ENCODE results near the gene OLFML3.

The OLFML3 gene

GRCh38 chr1:113950908-113951307 is 28.4 kb upstream of the OLFML3 start:
- no peak for DNase-seq (ENCODE audit: low spot score)

GRCh38 chr1:113951719-113952118 is 27.6 kb upstream of the OLFML3 start:
- DNase-seq (ENCODE audit: low spot score): no peak

- no peak for DNase-seq (ENCODE audit: low spot score)
These were observed 21.3 kb upstream of the OLFML3 start for GRCh38 chr1:113957984-113958383.

GRCh38 chr1:113958691-113959090 is 20.6 kb upstream of the OLFML3 start:
- no peak for DNase-seq (ENCODE audit: low spot score)

GRCh38 chr1:113963281-113963906 is 15.9 kb upstream of the OLFML3 start:
- DNase-seq (ENCODE audit: low spot score): no peak

- no peak for DNase-seq (ENCODE audit: low spot score)
These were observed 13.4 kb upstream of the OLFML3 start for GRCh38 chr1:113965703-113966412.

- no peak for DNase-seq (ENCODE audit: low spot score)
These were observed 6.3 kb upstream of the OLFML3 start for GRCh38 chr1:113972954-113973353.

GRCh38 chr1:113975211-113975895 is 3.9 kb upstream of the OLFML3 start:
- DNase-seq (ENCODE audit: low spot score): peak; percentile 38

- no peak for DNase-seq (ENCODE audit: low spot score)
These were observed 2.5 kb upstream of the OLFML3 start for GRCh38 chr1:113976609-113977278.

GRCh38 chr1:113977906-113978305 is 1.4 kb upstream of the OLFML3 start:
- no peak for DNase-seq (ENCODE audit: low spot score)

GRCh38 chr1:113980110-113980509 is 836 bp downstream of the OLFML3 start:
- DNase-seq (ENCODE audit: low spot score): no peak

- DNase-seq (ENCODE audit: low spot score): no peak
These were observed 3.0 kb downstream of the OLFML3 start for GRCh38 chr1:113981962-113982931.

GRCh38 chr1:113982949-113983348 is 3.7 kb downstream of the OLFML3 start:
- no peak for DNase-seq (ENCODE audit: low spot score)

GRCh38 chr1:113983391-113983790 is 4.1 kb downstream of the OLFML3 start:
- no peak for DNase-seq (ENCODE audit: low spot score)

- no peak for DNase-seq (ENCODE audit: low spot score)
These were observed 4.6 kb downstream of the OLFML3 start for GRCh38 chr1:113983826-113984225.

- no peak for DNase-seq (ENCODE audit: low spot score)
These were observed 5.4 kb downstream of the OLFML3 start for GRCh38 chr1:113984710-113985109.

- no peak for DNase-seq (ENCODE audit: low spot score)
These were observed 7.5 kb downstream of the OLFML3 start for GRCh38 chr1:113986802-113987201.

GRCh38 chr1:113987259-113987658 is 8.0 kb downstream of the OLFML3 start:
- DNase-seq (ENCODE audit: low spot score): no peak

- no peak for DNase-seq (ENCODE audit: low spot score)
These were observed 11.3 kb downstream of the OLFML3 start for GRCh38 chr1:113990530-113990929.

- no peak for DNase-seq (ENCODE audit: low spot score)
These were observed 11.7 kb downstream of the OLFML3 start for GRCh38 chr1:113990961-113991360.

- no peak for DNase-seq (ENCODE audit: low spot score)
These were observed 12.3 kb downstream of the OLFML3 start for GRCh38 chr1:113991467-113991997.
